K562 (cell line): ENCODE data around the gene AHNAK.

Experiments
- EP300 ChIP-seq: IDR thresholded peaks from 2 replicates; pipeline ENCODE4 v1.6.1; 2012; ENCODE audit warnings: low read length, improper control_type of control experiment
- HDAC1 ChIP-seq, 2 experiments: fragments of 450-650 bp; IDR thresholded peaks; 2 replicates each; pipeline ENCODE4 v1.6.1; 2016 to 2017; ENCODE audit warnings: inconsistent platforms in 1 of 2, mild to moderate bottlenecking in 1 of 2, moderate library complexity in 1 of 2
- MCM5 ChIP-seq: fragments of 450-650 bp; IDR thresholded peaks from 2 replicates; pipeline ENCODE4 v1.6.1; 2016; ENCODE audit warnings: low read depth
- SAFB ChIP-seq: fragments of 200-400 bp; formaldehyde crosslinking; IDR thresholded peaks from 2 replicates; pipeline ENCODE4 v1.6.1; 2017; ENCODE audit warnings: low read depth, low read length, borderline replicate concordance
- ZNF639 ChIP-seq, 2 experiments: fragments of 200-800 bp in 1 of 2; sonication (Bioruptor generic) in 1 of 2; sonication (generic) in 1 of 2; formaldehyde crosslinking in 1 of 2; IDR thresholded peaks in 1 of 2; conservative IDR thresholded peaks in 1 of 2; 2 replicates each; pipeline versions ENCODE4 v1.5.0 to v1.6.1; 2016 to 2020; ENCODE audit warnings: missing compliant biosample characterization in 1 of 2, missing genetic modification characterization in 1 of 2, missing genetic modification reagents in 1 of 2
- TF ChIP-seq, protein P1 (sequence below): fragments of 250-450 bp; sonication (Bioruptor Pico); IDR thresholded peaks from 2 replicates; pipeline ENCODE4 v1.8.0; 2021; ENCODE audit warnings: borderline replicate concordance, mild to moderate bottlenecking, moderate library complexity; ENCODE audit not compliant: poor library complexity, severe bottlenecking
- TF ChIP-seq, protein P2 (sequence below): conservative IDR thresholded peaks from 2 replicates; pipeline ENCODE4 v1.6.1; 2011; ENCODE audit warnings: low read depth, mild to moderate bottlenecking, low read length; ENCODE audit not compliant: control insufficient read depth

GRCh38 chr11:62383822-62384221, 162.8 kb downstream of the AHNAK start:
- TF ChIP-seq HDAC1 (IDR thresholded peaks at IDR 0.05) (no peak), ZNF639 (CRISPR knock-in tag; conservative IDR thresholded peaks at IDR 0.05 in 1 of 2, IDR thresholded peaks at IDR 0.05 in 1 of 2) (no peak), MCM5 (no peak), SAFB (no peak), EP300 (no peak)
- TF ChIP-seq, protein P1, sequence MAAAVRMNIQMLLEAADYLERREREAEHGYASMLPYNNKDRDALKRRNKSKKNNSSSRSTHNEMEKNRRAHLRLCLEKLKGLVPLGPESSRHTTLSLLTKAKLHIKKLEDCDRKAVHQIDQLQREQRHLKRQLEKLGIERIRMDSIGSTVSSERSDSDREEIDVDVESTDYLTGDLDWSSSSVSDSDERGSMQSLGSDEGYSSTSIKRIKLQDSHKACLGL (CRISPR knock-in tag) = no peak
- TF ChIP-seq, protein P2, sequence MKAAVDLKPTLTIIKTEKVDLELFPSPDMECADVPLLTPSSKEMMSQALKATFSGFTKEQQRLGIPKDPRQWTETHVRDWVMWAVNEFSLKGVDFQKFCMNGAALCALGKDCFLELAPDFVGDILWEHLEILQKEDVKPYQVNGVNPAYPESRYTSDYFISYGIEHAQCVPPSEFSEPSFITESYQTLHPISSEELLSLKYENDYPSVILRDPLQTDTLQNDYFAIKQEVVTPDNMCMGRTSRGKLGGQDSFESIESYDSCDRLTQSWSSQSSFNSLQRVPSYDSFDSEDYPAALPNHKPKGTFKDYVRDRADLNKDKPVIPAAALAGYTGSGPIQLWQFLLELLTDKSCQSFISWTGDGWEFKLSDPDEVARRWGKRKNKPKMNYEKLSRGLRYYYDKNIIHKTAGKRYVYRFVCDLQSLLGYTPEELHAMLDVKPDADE = no peak
